ENCODE results near the gene MAGEA8.
"Not testable (repeated sequence)": the region's sequence is repeated elsewhere in the genome, so short reads cannot be mapped to it uniquely, and the experiment has no call there.

DNA sequence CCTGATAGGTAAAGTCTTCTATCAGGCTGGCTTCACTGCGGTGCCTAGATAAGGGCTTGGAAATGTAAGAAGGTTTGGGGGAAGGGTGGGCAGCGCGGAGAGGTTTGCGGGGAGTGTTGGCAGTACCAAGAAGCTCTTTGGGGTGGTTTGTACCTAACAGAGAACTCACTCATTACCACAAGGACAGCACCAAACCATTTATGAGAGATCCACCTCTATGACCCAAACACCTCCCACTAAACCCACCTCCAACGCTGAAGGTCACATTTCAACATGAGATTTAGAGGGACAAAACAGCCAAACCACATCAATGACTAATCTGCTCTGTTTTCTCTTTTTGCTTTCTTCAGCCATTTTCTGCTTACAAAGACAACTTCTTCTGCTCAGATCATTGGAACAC, 43.5 kb downstream of the MAGEA8 start:
- not testable (repeated sequence) for TF ChIP-seq CTCF, POLR2A (IDR thresholded peaks at IDR 0.05)
